HepG2 (cell line): Measurements from ENCODE around the gene PERCC1. TPM values are rescaled to one million over a fixed set of nuclear protein-coding genes. Genes with fewer than 3 reads are reported as not detected.

Source experiments
- CHD2 ChIP-seq: IDR thresholded peaks from 2 replicates; pipeline ENCODE4 v1.6.1; 2011; ENCODE audit warnings: low read depth, low read length, improper control_type of control experiment
- DMAP1 ChIP-seq: IDR thresholded peaks from 2 replicates; pipeline ENCODE4 v1.6.1; 2016
- E2F5 ChIP-seq: sonication (generic); formaldehyde crosslinking; conservative IDR thresholded peaks from 2 replicates; pipeline ENCODE4 v1.4.0; 2020; ENCODE audit warnings: missing genetic modification reagents
- PBX3 ChIP-seq: sonication (generic); formaldehyde crosslinking; IDR thresholded peaks from 2 replicates; pipeline ENCODE4 v1.8.1; 2023; ENCODE audit warnings: missing genetic modification reagents, inconsistent platforms, borderline replicate concordance
- POLR2A ChIP-seq, 2 experiments: IDR thresholded peaks; 2 replicates each; pipeline ENCODE4 v1.6.1; 2011; ENCODE audit warnings: low read depth in 2 of 2, low read length in 2 of 2, mild to moderate bottlenecking in 1 of 2, moderate library complexity in 1 of 2; ENCODE audit not compliant: insufficient read depth in 1 of 2
- SAP130 ChIP-seq: IDR thresholded peaks from 2 replicates; pipeline ENCODE4 v1.6.1; 2016; ENCODE audit warnings: low read depth
- TAF1 ChIP-seq: sonication (generic); formaldehyde crosslinking; IDR thresholded peaks from 2 replicates; pipeline ENCODE4 v1.4.0; 2020; ENCODE audit warnings: missing genetic modification reagents
- THAP11 ChIP-seq: IDR thresholded peaks from 2 replicates; pipeline ENCODE4 v1.6.1; 2016; ENCODE audit warnings: missing biosample characterization, missing genetic modification reagents
- ZBTB38 ChIP-seq: sonication (generic); formaldehyde crosslinking; IDR thresholded peaks from 2 replicates; pipeline ENCODE4 v1.5.1; 2020; ENCODE audit warnings: mild to moderate bottlenecking, missing genetic modification reagents
- ZBTB39 ChIP-seq: sonication (generic); formaldehyde crosslinking; IDR thresholded peaks from 2 replicates; pipeline ENCODE4 v1.5.0; 2020; ENCODE audit warnings: missing genetic modification reagents
- ZBTB7B ChIP-seq: sonication (generic); formaldehyde crosslinking; IDR thresholded peaks from 2 replicates; pipeline ENCODE4 v1.4.0; 2020; ENCODE audit warnings: missing genetic modification reagents
- ZFX ChIP-seq: sonication (generic); formaldehyde crosslinking; IDR thresholded peaks from 2 replicates; pipeline ENCODE4 v1.4.0; 2020; ENCODE audit warnings: mild to moderate bottlenecking, low read depth, missing genetic modification reagents, moderate library complexity
- ZNF205 ChIP-seq: IDR thresholded peaks from 2 replicates; pipeline ENCODE4 v1.6.1; 2018; ENCODE audit warnings: missing biosample characterization, missing genetic modification reagents
- ZNF207 ChIP-seq: fragments of 450-650 bp; IDR thresholded peaks from 2 replicates; pipeline ENCODE4 v1.6.1; 2016; ENCODE audit warnings: antibody characterized with exemption, borderline replicate concordance
- ZNF337 ChIP-seq: sonication (generic); formaldehyde crosslinking; IDR thresholded peaks from 2 replicates; pipeline ENCODE4 v1.5.1; 2020; ENCODE audit warnings: missing genetic modification reagents, low read depth, mild to moderate bottlenecking, borderline replicate concordance
- ZNF354B ChIP-seq: sonication (generic); formaldehyde crosslinking; IDR thresholded peaks from 2 replicates; pipeline ENCODE4 v1.8.0; 2022; ENCODE audit warnings: mild to moderate bottlenecking, missing genetic modification reagents
- ZNF547 ChIP-seq: sonication (generic); formaldehyde crosslinking; IDR thresholded peaks from 2 replicates; pipeline ENCODE4 v1.5.1; 2020; ENCODE audit warnings: mild to moderate bottlenecking, missing genetic modification reagents
- polyA plus RNA-seq, 8 experiments: library from polyadenylated mRNA; depleted of rRNA in 3 of 8; stranded (reverse) in 7 of 8; unstranded in 1 of 8; fragments of >200 nt; fragmentation: Illumina TruSeq in 4 of 8; extraction: Trizol in 4 of 8; gene quantifications; 2 replicates each; pipeline versions ENCODE4 v1.2.1 to v1.2.3, GENCODE V29; 2011 to 2016; ENCODE audit warnings: low read depth in 4 of 8, missing spikeins in 1 of 8, mixed read lengths in 1 of 8; ENCODE audit not compliant: insufficient read depth in 1 of 8
- total RNA-seq, 5 experiments: library from RNA; depleted of rRNA; stranded (reverse); fragments of >200 nt; fragmentation: Illumina TruSeq; extraction: Trizol; gene quantifications; 2 replicates each; pipeline ENCODE4 v1.2.3, GENCODE V29; 2016; ENCODE audit warnings: low read depth in 1 of 5
- TF ChIP-seq, protein P1 (sequence below): sonication (generic); formaldehyde crosslinking; IDR thresholded peaks from 2 replicates; pipeline ENCODE4 v1.4.0; 2020; ENCODE audit warnings: missing genetic modification reagents
- TF ChIP-seq, protein P2 (sequence below): sonication (generic); formaldehyde crosslinking; conservative IDR thresholded peaks from 2 replicates; pipeline ENCODE4 v1.8.0; 2022; ENCODE audit warnings: missing genetic modification reagents
- TF ChIP-seq, protein P3 (sequence below): sonication (generic); formaldehyde crosslinking; IDR thresholded peaks from 2 replicates; pipeline ENCODE4 v1.5.0; 2020; ENCODE audit warnings: missing genetic modification reagents, mild to moderate bottlenecking, borderline replicate concordance

The PERCC1 gene
- total and polyA plus RNA-seq, 2 of the 13 experiments (the other 11 are each of a cell fraction or from before 2014, with no cell fraction given): 0.15 TPM; not detected in 1

GRCh38 chr16:1439058-1439698, 8.3 kb downstream of the PERCC1 start (continued):
- TF ChIP-seq SAP130 (CRISPR knock-in tag): peak; percentile 24; the same call in 1 of the 2 replicates
- TF ChIP-seq, protein P1, sequence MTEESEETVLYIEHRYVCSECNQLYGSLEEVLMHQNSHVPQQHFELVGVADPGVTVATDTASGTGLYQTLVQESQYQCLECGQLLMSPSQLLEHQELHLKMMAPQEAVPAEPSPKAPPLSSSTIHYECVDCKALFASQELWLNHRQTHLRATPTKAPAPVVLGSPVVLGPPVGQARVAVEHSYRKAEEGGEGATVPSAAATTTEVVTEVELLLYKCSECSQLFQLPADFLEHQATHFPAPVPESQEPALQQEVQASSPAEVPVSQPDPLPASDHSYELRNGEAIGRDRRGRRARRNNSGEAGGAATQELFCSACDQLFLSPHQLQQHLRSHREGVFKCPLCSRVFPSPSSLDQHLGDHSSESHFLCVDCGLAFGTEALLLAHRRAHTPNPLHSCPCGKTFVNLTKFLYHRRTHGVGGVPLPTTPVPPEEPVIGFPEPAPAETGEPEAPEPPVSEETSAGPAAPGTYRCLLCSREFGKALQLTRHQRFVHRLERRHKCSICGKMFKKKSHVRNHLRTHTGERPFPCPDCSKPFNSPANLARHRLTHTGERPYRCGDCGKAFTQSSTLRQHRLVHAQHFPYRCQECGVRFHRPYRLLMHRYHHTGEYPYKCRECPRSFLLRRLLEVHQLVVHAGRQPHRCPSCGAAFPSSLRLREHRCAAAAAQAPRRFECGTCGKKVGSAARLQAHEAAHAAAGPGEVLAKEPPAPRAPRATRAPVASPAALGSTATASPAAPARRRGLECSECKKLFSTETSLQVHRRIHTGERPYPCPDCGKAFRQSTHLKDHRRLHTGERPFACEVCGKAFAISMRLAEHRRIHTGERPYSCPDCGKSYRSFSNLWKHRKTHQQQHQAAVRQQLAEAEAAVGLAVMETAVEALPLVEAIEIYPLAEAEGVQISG (CRISPR knock-in tag): 0 out of 2 replicates have a peak, but pooled peaks have one; percentile 16
- TF ChIP-seq ZNF207: no peak
- TF ChIP-seq ZNF337 (CRISPR knock-in tag): no peak
- TF ChIP-seq CHD2: no peak
- no peak for TF ChIP-seq ZBTB7B (CRISPR knock-in tag)
- no peak for TF ChIP-seq ZBTB39 (CRISPR knock-in tag)
- TF ChIP-seq PBX3 (CRISPR knock-in tag): no peak
- no peak for TF ChIP-seq ZNF354B (CRISPR knock-in tag)
- peak; percentile 67 for TF ChIP-seq ZFX
- TF ChIP-seq ZNF205: no peak
- TF ChIP-seq, protein P2, sequence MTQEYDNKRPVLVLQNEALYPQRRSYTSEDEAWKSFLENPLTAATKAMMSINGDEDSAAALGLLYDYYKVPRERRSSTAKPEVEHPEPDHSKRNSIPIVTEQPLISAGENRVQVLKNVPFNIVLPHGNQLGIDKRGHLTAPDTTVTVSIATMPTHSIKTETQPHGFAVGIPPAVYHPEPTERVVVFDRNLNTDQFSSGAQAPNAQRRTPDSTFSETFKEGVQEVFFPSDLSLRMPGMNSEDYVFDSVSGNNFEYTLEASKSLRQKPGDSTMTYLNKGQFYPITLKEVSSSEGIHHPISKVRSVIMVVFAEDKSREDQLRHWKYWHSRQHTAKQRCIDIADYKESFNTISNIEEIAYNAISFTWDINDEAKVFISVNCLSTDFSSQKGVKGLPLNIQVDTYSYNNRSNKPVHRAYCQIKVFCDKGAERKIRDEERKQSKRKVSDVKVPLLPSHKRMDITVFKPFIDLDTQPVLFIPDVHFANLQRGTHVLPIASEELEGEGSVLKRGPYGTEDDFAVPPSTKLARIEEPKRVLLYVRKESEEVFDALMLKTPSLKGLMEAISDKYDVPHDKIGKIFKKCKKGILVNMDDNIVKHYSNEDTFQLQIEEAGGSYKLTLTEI (CRISPR knock-in tag): no peak
- no peak for TF ChIP-seq THAP11 (CRISPR knock-in tag)
- no peak for TF ChIP-seq POLR2A (IDR thresholded peaks at IDR 0.05; ENCODE audit: insufficient read depth in 1 of 2, low read depth in 2 of 2, low read length in 2 of 2)
- TF ChIP-seq TAF1 (CRISPR knock-in tag): peak; percentile 12; the same call in 1 of the 2 replicates
- no peak for TF ChIP-seq E2F5 (CRISPR knock-in tag)
- TF ChIP-seq ZBTB38 (CRISPR knock-in tag): peak; percentile 24; the same call in 1 of the 2 replicates
- TF ChIP-seq, protein P3, sequence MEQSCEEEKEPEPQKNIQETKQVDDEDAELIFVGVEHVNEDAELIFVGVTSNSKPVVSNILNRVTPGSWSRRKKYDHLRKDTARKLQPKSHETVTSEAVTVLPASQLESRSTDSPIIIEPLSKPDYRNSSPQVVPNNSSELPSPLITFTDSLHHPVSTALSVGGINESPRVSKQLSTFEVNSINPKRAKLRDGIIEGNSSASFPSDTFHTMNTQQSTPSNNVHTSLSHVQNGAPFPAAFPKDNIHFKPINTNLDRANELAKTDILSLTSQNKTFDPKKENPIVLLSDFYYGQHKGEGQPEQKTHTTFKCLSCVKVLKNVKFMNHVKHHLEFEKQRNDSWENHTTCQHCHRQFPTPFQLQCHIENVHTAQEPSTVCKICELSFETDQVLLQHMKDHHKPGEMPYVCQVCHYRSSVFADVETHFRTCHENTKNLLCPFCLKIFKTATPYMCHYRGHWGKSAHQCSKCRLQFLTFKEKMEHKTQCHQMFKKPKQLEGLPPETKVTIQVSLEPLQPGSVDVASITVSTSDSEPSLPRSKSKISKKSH (CRISPR knock-in tag): 0 out of 2 replicates have a peak, but pooled peaks have one; percentile 27
- TF ChIP-seq ZNF547 (CRISPR knock-in tag): 0 out of 2 replicates have a peak, but pooled peaks have one; percentile 66
- TF ChIP-seq DMAP1 (CRISPR knock-in tag): no peak
